B cell (primary cell): ENCODE results near the gene ZNF830.

Experiments used
- CTCF ChIP-seq: fragments of 200-600 bp; IDR thresholded peaks from one replicate; pipeline ENCODE4 v1.8.0; 2022; ENCODE audit warnings: antibody characterized with exemption, mild to moderate bottlenecking
- EZH2 ChIP-seq: IDR thresholded peaks from 2 replicates; pipeline ENCODE4 v1.6.1; 2012; ENCODE audit warnings: borderline replicate concordance, low read depth, mild to moderate bottlenecking, moderate library complexity, low read length; ENCODE audit not compliant: insufficient read depth, poor library complexity, severe bottlenecking

- TF ChIP-seq CTCF (no peak), EZH2 (no peak)
Observed at GRCh38 chr17:35002876-35003551, 41.7 kb downstream of the ZNF830 start.
